Stimulated activated CD4-positive, alpha-beta T cell treated with anti-CD3 and anti-CD28 coated beads, TNF-alpha, amount 100 ng/mL, for 48 hours (primary cell): ENCODE results near the gene SPATA31C2.
"Not testable (repeated sequence)": the region's sequence is repeated elsewhere in the genome, so short reads cannot be mapped to it uniquely, and the experiment has no call there.

Source experiments
- DNase-seq, 3 donors: peaks; one replicate each; pipeline ENCODE4 v3.0.0-alpha.2; 2020; ENCODE audit warnings: low read depth in 3 of 3

Gene SPATA31C2

GRCh38 chr9:88127700-88128300 is 10.5 kb downstream of the SPATA31C2 start:
- not testable (repeated sequence) for DNase-seq

- not testable (repeated sequence) for DNase-seq
Observed at GRCh38 chr9:88123413-88123812, 14.9 kb downstream of the SPATA31C2 start.

GRCh38 chr9:88118121-88118520 is 20.2 kb downstream of the SPATA31C2 start:
- not testable (repeated sequence) for DNase-seq

GRCh38 chr9:88114968-88115612 is 23.2 kb downstream of the SPATA31C2 start:
- not testable (repeated sequence) for DNase-seq

- DNase-seq = not testable (repeated sequence)
Observed at GRCh38 chr9:88114283-88114967, 23.9 kb downstream of the SPATA31C2 start.

GRCh38 chr9:88113156-88114130 is 24.8 kb downstream of the SPATA31C2 start:
- not testable (repeated sequence) for DNase-seq

- no peak for DNase-seq
Observed at GRCh38 chr9:88110026-88110425, 28.2 kb downstream of the SPATA31C2 start.

- DNase-seq = no peak
Observed at GRCh38 chr9:88108779-88109178, 29.5 kb downstream of the SPATA31C2 start.

GRCh38 chr9:88106492-88106891 is 31.8 kb downstream of the SPATA31C2 start:
- peak in 1 of 3 donors; percentile 1 for DNase-seq

GRCh38 chr9:88092797-88093331 is 45.4 kb downstream of the SPATA31C2 start:
- no peak for DNase-seq

GRCh38 chr9:88090151-88090581 is 48.1 kb downstream of the SPATA31C2 start:
- no peak for DNase-seq

- DNase-seq = no peak
Observed at GRCh38 chr9:88087906-88088305, 50.4 kb downstream of the SPATA31C2 start.

- DNase-seq = no peak
Observed at GRCh38 chr9:88085476-88085875, 52.8 kb downstream of the SPATA31C2 start.

GRCh38 chr9:88084357-88085183 is 53.7 kb downstream of the SPATA31C2 start:
- no peak for DNase-seq
